H1 (cell line): Measurements from ENCODE around the gene DUSP18. TPM values are rescaled to one million over a fixed set of nuclear protein-coding genes. Genes with fewer than 3 reads are reported as not detected.

Source experiments
- CTCF ChIA-PET: fragments of 300-600 bp; sonication (Branson Sonifier 250); formaldehyde crosslinking; loops from one replicate; lab custom pipeline; 2021; ENCODE audit not compliant: partially characterized antibody; lab: Charles Lee
- POLR2A ChIA-PET: fragments of 300-600 bp; sonication (Branson Sonifier 250); formaldehyde crosslinking; loops from one replicate; lab custom pipeline; 2021; ENCODE audit warnings: inconsistent platforms; ENCODE audit not compliant: partially characterized antibody; lab: Charles Lee
- DNase-seq, 2 experiments: peaks; one replicate each; pipeline versions ENCODE4 v3.0.0 to v3.0.0-alpha.2; 2010 to 2022; ENCODE audit warnings: low spot score in 2 of 2, low read depth in 1 of 2, mixed read lengths in 1 of 2
- FAIRE-seq: peaks from 2 replicates; lab custom pipeline; 2011; peaks lifted over from hg19 to GRCh38; lab: Jason Lieb, UNC
- H2AFZ ChIP-seq: 2 replicates; pipeline ENCODE4 v1.8.1; 2012; ENCODE audit warnings: low read length, inconsistent platforms
- H2AK5ac ChIP-seq: 2 replicates; pipeline ENCODE4 v1.6.1; 2013; ENCODE audit warnings: low read depth, low read length
- H2BK120ac ChIP-seq: replicated peaks from 2 replicates; pipeline ENCODE3; 2013; ENCODE audit warnings: low read depth, low read length, inconsistent platforms
- H2BK12ac ChIP-seq: 2 replicates; pipeline ENCODE4 v1.6.1; 2013; ENCODE audit warnings: low read depth, low read length
- H2BK15ac ChIP-seq: 2 replicates; pipeline ENCODE4 v1.6.1; 2013; ENCODE audit warnings: low read length
- H2BK20ac ChIP-seq: 2 replicates; pipeline ENCODE4 v1.6.1; 2013; ENCODE audit warnings: low read length
- H2BK5ac ChIP-seq: 2 replicates; pipeline ENCODE4 v1.6.1; 2013; ENCODE audit warnings: low read depth, low read length
- H3K14ac ChIP-seq: 2 replicates; pipeline ENCODE4 v1.6.1; 2013; ENCODE audit warnings: inconsistent platforms; ENCODE audit not compliant: insufficient read length
- H3K18ac ChIP-seq: 2 replicates; pipeline ENCODE4 v1.6.1; 2013; ENCODE audit warnings: low read length; ENCODE audit errors: extremely low read depth
- H3K23ac ChIP-seq: 2 replicates; pipeline ENCODE4 v1.6.1; 2013; ENCODE audit warnings: inconsistent platforms; ENCODE audit not compliant: insufficient read length
- H3K23me2 ChIP-seq: 2 replicates; pipeline ENCODE4 v1.6.1; 2013; ENCODE audit warnings: low read depth, low read length
- H3K27ac ChIP-seq: 2 replicates; pipeline ENCODE4 v1.6.1; 2011; ENCODE audit warnings: low read depth, low read length, inconsistent platforms
- H3K27me3 ChIP-seq, 4 experiments: replicated peaks in 1 of 4; 1 replicate in 1 of 4; 2 replicates in 3 of 4; pipeline versions ENCODE4 v1.6.1 to v1.8.1; 2011 to 2013; ENCODE audit warnings: low read length in 3 of 4, mild to moderate bottlenecking in 3 of 4, inconsistent platforms in 2 of 4, mixed read lengths in 2 of 4, moderate library complexity in 1 of 4; ENCODE audit not compliant: control insufficient read depth in 3 of 4, insufficient read depth in 3 of 4; ENCODE audit errors: extremely low read depth in 1 of 4
- H3K36me3 ChIP-seq, 4 experiments: 2 replicates each; pipeline versions ENCODE4 v1.6.1 to v1.8.1; 2011 to 2013; ENCODE audit warnings: mild to moderate bottlenecking in 4 of 4, low read length in 3 of 4, moderate library complexity in 2 of 4, control low read depth in 1 of 4, inconsistent platforms in 1 of 4; ENCODE audit not compliant: insufficient read depth in 4 of 4, control insufficient read depth in 2 of 4
- H3K4ac ChIP-seq: replicated peaks from 2 replicates; pipeline ENCODE3; 2013; ENCODE audit warnings: low read length, low read depth, mixed read lengths, inconsistent platforms; ENCODE audit not compliant: insufficient read length
- H3K4me1 ChIP-seq, 4 experiments: replicated peaks in 1 of 4; 1 replicate in 1 of 4; 2 replicates in 3 of 4; pipeline versions ENCODE4 v1.6.1 to v1.8.1; 2011 to 2013; ENCODE audit warnings: low read length in 3 of 4, inconsistent platforms in 2 of 4, mixed read lengths in 1 of 4; ENCODE audit not compliant: insufficient read depth in 4 of 4, control insufficient read depth in 3 of 4
- H3K4me2 ChIP-seq, 2 experiments: 2 replicates each; pipeline versions ENCODE4 v1.6.1 to v1.8.1; 2011 to 2013; ENCODE audit warnings: low read depth in 2 of 2, low read length in 2 of 2, control low read depth in 1 of 2, inconsistent platforms in 1 of 2, mild to moderate bottlenecking in 1 of 2; ENCODE audit not compliant: insufficient read depth in 1 of 2
- H3K4me3 ChIP-seq, 4 experiments: fragments of 200-600, 300-600 bp in 1 of 4; sonication (generic), shearing (Covaris generic), sonication (Bioruptor Twin) in 1 of 4; 2 replicates each; pipeline versions ENCODE4 v1.5.1 to v1.8.1; 2011 to 2016; ENCODE audit warnings: low read length in 4 of 4, low read depth in 3 of 4, control low read depth in 2 of 4, inconsistent platforms in 2 of 4, mild to moderate bottlenecking in 2 of 4, mixed read lengths in 1 of 4, moderate library complexity in 1 of 4; ENCODE audit not compliant: insufficient read depth in 2 of 4; ENCODE audit errors: extremely low read depth in 1 of 4
- H3K56ac ChIP-seq: replicated peaks from 2 replicates; pipeline ENCODE3; 2013; ENCODE audit warnings: low read depth, mild to moderate bottlenecking, mixed read lengths, low read length, inconsistent platforms; ENCODE audit not compliant: insufficient read length
- H3K79me1 ChIP-seq: 2 replicates; pipeline ENCODE4 v1.6.1; 2013; ENCODE audit warnings: low read depth, low read length, control low read depth
- H3K79me2 ChIP-seq, 2 experiments: 2 replicates each; pipeline versions ENCODE4 v1.6.1 to v1.8.1; 2012 to 2013; ENCODE audit warnings: low read length in 2 of 2, mild to moderate bottlenecking in 2 of 2, inconsistent platforms in 1 of 2; ENCODE audit not compliant: insufficient read depth in 2 of 2, control insufficient read depth in 1 of 2
- H3K9ac ChIP-seq, 4 experiments: replicated peaks in 1 of 4; 1 replicate in 1 of 4; 2 replicates in 3 of 4; pipeline versions ENCODE4 v1.6.1 to v1.8.1; 2011 to 2013; ENCODE audit warnings: low read depth in 3 of 4, low read length in 3 of 4, control low read depth in 2 of 4, mild to moderate bottlenecking in 2 of 4, moderate library complexity in 2 of 4, inconsistent platforms in 1 of 4; ENCODE audit errors: extremely low read depth in 1 of 4
- H3K9me3 ChIP-seq, 2 experiments: 2 replicates each; pipeline versions ENCODE4 v1.6.1 to v1.8.1; 2012 to 2013; ENCODE audit warnings: mild to moderate bottlenecking in 2 of 2, moderate library complexity in 2 of 2, control low read depth in 1 of 2, inconsistent platforms in 1 of 2, low read depth in 1 of 2, low read length in 1 of 2, mixed read lengths in 1 of 2; ENCODE audit not compliant: insufficient read depth in 2 of 2
- H4K20me1 ChIP-seq, 2 experiments: replicated peaks in 1 of 2; 2 replicates each; pipeline versions ENCODE3 to v1.8.1; 2011 to 2013; ENCODE audit warnings: inconsistent platforms in 2 of 2, low read length in 2 of 2, mild to moderate bottlenecking in 1 of 2; ENCODE audit not compliant: insufficient read depth in 2 of 2, control insufficient read depth in 1 of 2
- H4K5ac ChIP-seq: 2 replicates; pipeline ENCODE4 v1.6.1; 2013; ENCODE audit warnings: low read length, low read depth, mixed read lengths, inconsistent platforms; ENCODE audit not compliant: insufficient read length
- H4K8ac ChIP-seq: 2 replicates; pipeline ENCODE4 v1.8.0; 2013; ENCODE audit warnings: mild to moderate bottlenecking, moderate library complexity, low read length, inconsistent platforms; ENCODE audit not compliant: insufficient read depth; ENCODE audit errors: extremely low read depth
- H4K91ac ChIP-seq: replicated peaks from 2 replicates; pipeline ENCODE3; 2013; ENCODE audit warnings: low read length, mixed read lengths, inconsistent platforms; ENCODE audit not compliant: insufficient read length
- CHD2 ChIP-seq: IDR thresholded peaks from 2 replicates; pipeline ENCODE4 v1.6.1; 2012; ENCODE audit warnings: low read length, improper control_type of control experiment
- POLR2A ChIP-seq, 2 experiments: IDR thresholded peaks; 1 replicate in 1 of 2; 2 replicates in 1 of 2; pipeline ENCODE4 v1.6.1; 2011; ENCODE audit warnings: low read depth in 2 of 2, low read length in 2 of 2, mild to moderate bottlenecking in 2 of 2; ENCODE audit errors: control extremely low read depth in 1 of 2
- WGBS, 2 experiments: shearing (Covaris generic) in 1 of 2; methylation state at CpG; one replicate each; pipeline versions ENCODE4 v1.1.6 to v1.1.7; 2013 to 2015; ENCODE audit warnings: low lambda C conversion rate in 2 of 2, mixed read lengths in 2 of 2, inconsistent platforms in 1 of 2, low coverage in 1 of 2, missing lambda C conversion rate in 1 of 2; ENCODE audit not compliant: insufficient replicate concordance in 2 of 2, insufficient coverage in 1 of 2, insufficient read length in 1 of 2; ENCODE audit errors: extremely low coverage in 1 of 2, missing lambda C conversion rate in 1 of 2; 5-methylcytosine and 5-hydroxymethylcytosine counted together
- polyA plus RNA-seq, 7 experiments: library from polyadenylated mRNA; depleted of rRNA in 3 of 7; stranded (reverse) in 5 of 7; unstranded in 2 of 7; fragments of >200 nt in 5 of 7; fragments of 200-250 nt in 2 of 7; gene quantifications; 1 replicate in 5 of 7; 2 replicates in 1 of 7; 4 replicates in 1 of 7; pipeline versions ENCODE4 v1.2.1 to v1.2.3, GENCODE V29; 2011 to 2013; ENCODE audit warnings: missing spikeins in 2 of 7, mixed read lengths in 2 of 7
- total RNA-seq: library from RNA; stranded (reverse); fragmentation: NEBNext Ultra II Directional; extraction: Animal tissue kit (Norgen Biotek cat#: 25700); gene quantifications from 2 replicates; pipeline ENCODE4 v1.2.1, GENCODE V29; 2021

Gene DUSP18
- total and polyA plus RNA-seq, 2 of the 8 experiments (the other 6 are each of a cell fraction or from before 2014, with no cell fraction given): 2.6 to 7.3 TPM

- ChIA-PET POLR2A (interaction anchor here (0.5 to 1.2 kb wide), 5 partner anchors 8 to 38 kb away, joined by 3 to 4 read pairs (median 3); partner anchors contain the start of gene TCN2), CTCF (interaction anchor here (0.6 to 3.6 kb wide), 6 partner anchors 21 to 481 kb away, joined by 3 to 26 read pairs (median 4); partner anchors contain the start of gene TCN2)
Observed at GRCh38 chr22:30628491-30628890, 39.2 kb downstream of the DUSP18 start.

More at GRCh38 chr22:30628491-30628890, 39.2 kb downstream of the DUSP18 start:
- Histone ChIP-seq H3K36me3 (peaks cover 0 to 9% (median 0%) of the 10 kb centered on the region in 4 experiments; a peak in 2 of 8 replicates), H4K20me1 (peaks cover 0 to 2% of the 10 kb centered on the region in 2 experiments), H3K79me2 (no peaks in the 10 kb centered on the region), H3K4ac (no peak overlapping the region), H2AFZ (no peak overlapping the region), H4K8ac (no peak overlapping the region), H4K91ac (no peak overlapping the region), H3K27me3 (no peaks in the 10 kb centered on the region), H2BK20ac (no peak overlapping the region), H3K9me3 (peaks cover 0 to 5% of the 10 kb centered on the region in 2 experiments; a peak in 1 of 4 replicates), H3K23me2 (no peaks in the 10 kb centered on the region), H3K79me1 (no peaks in the 10 kb centered on the region), H3K14ac (no peak overlapping the region), H3K18ac (no peak overlapping the region), H3K56ac (no peak overlapping the region), H2BK15ac (no peak overlapping the region), H2BK5ac (no peak overlapping the region), H3K27ac (no peak overlapping the region), H3K9ac (no peak overlapping the region), H2BK12ac (no peak overlapping the region), H2BK120ac (no peak overlapping the region), H3K23ac (no peak overlapping the region), H3K4me3 (no peak overlapping the region), H3K4me2 (no peak overlapping the region), H4K5ac (no peak overlapping the region), H3K4me1 (no peaks in the 10 kb centered on the region), H2AK5ac (no peak overlapping the region)
- 88% methylated on average over 3 of the region's 4 CpGs; no CpG with 5 or more reads in 1 of the 2 experiments for WGBS, 2 experiments
- DNase-seq (no peak), FAIRE-seq (no peak)
- TF ChIP-seq CHD2: no peak
- peak in 1 of 2 experiments; percentile 23; a peak in 1 of 3 replicates for TF ChIP-seq POLR2A (IDR thresholded peaks at IDR 0.05; ENCODE audit: control extremely low read depth in 1 of 2, low read depth in 2 of 2, low read length in 2 of 2)
